Right ventricle myocardium superior (tissue), 1 donor: ENCODE measurements around the gene ZNF714. TPM values are rescaled to one million over a fixed set of nuclear protein-coding genes. Genes with fewer than 3 reads are reported as not detected.

Experiments used
- total RNA-seq: library from RNA; stranded (reverse); fragmentation: NEBNext Ultra II Directional; extraction: Animal tissue kit (Norgen Biotek cat#: 25700); gene quantifications from one replicate; pipeline ENCODE4 v1.2.1, GENCODE V29; 2021
- donor health status: DM: no; HTN: yes; CAD: no; lungs with severe emphysema.

ZNF714 gene
- total RNA-seq, 1 donor from 2014 or later: 2.2 TPM

Other genes starting within 250 kb of the ZNF714 start
- gene ZNF85, start 159.0 kb upstream of the ZNF714 start, total RNA-seq: 2.2 TPM
- gene ZNF430, start 61.5 kb upstream of the ZNF714 start, total RNA-seq: 3.8 TPM
- gene ZNF431, start 59.8 kb downstream of the ZNF714 start, total RNA-seq: 9.9 TPM
- 3.5 TPM for gene ZNF708, start 247.2 kb downstream of the ZNF714 start, total RNA-seq